NB4 (cell line): ENCODE results near the gene ATRN.

Source experiments
- CTCF ChIP-seq: IDR thresholded peaks from one replicate; pipeline ENCODE4 v1.5.1; 2012; ENCODE audit warnings: low read depth, low read length
- MAX ChIP-seq: IDR thresholded peaks from 2 replicates; pipeline ENCODE4 v1.6.1; 2011; ENCODE audit warnings: low read depth, low read length
- POLR2A ChIP-seq: IDR thresholded peaks from 2 replicates; pipeline ENCODE4 v1.6.1; 2011; ENCODE audit warnings: mild to moderate bottlenecking; ENCODE audit not compliant: insufficient read length; ENCODE audit errors: extremely low read depth

- TF ChIP-seq CTCF (no peak), MAX (no peak), POLR2A (no peak)
Observed at GRCh38 chr20:3655131-3655405, 184.2 kb downstream of the ATRN start.
